Activated CD4-positive, alpha-beta memory T cell treated with anti-CD3 and anti-CD28 coated beads for 36 hours (primary cell): ENCODE measurements around the gene DEFB112. TPM values are rescaled to one million over a fixed set of nuclear protein-coding genes. Genes with fewer than 3 reads are reported as not detected.

ENCODE experiments used
- total RNA-seq, 2 experiments: library from RNA; stranded (reverse); gene quantifications; one replicate each; pipeline ENCODE4 v1.2.3, GENCODE V29; 2021

Gene DEFB112
- total RNA-seq, 2 experiments from 2014 or later = not detected

Other genes with a start within 250 kb of the DEFB112 start
- not detected for gene CRISP1, start 183.4 kb downstream of the DEFB112 start, total RNA-seq
- not detected for gene DEFB114, start 85.8 kb downstream of the DEFB112 start, total RNA-seq
- not detected for gene DEFB113, start 80.3 kb downstream of the DEFB112 start, total RNA-seq
- gene DEFB110, start 27.9 kb downstream of the DEFB112 start, total RNA-seq = not detected